PFSK-1 (cell line): ENCODE results near the gene EYA3.

ENCODE experiments used
- FOXP2 ChIP-seq: optimal IDR thresholded peaks from 2 replicates; pipeline ENCODE3; 2011; ENCODE audit warnings: borderline replicate concordance, control low read depth, inconsistent platforms; ENCODE audit not compliant: insufficient read depth; ENCODE audit errors: extremely low read length, extremely low read depth
- POLR2AphosphoS5 ChIP-seq: IDR thresholded peaks from 2 replicates; pipeline ENCODE4 v1.6.1; 2012; ENCODE audit warnings: low read depth, mild to moderate bottlenecking, control low read depth, low read length, moderate library complexity
- SIN3A ChIP-seq: IDR thresholded peaks from 2 replicates; pipeline ENCODE4 v1.6.1; 2012; ENCODE audit warnings: mild to moderate bottlenecking, low read length, moderate library complexity, borderline replicate concordance; ENCODE audit not compliant: insufficient read depth
- TAF1 ChIP-seq: IDR thresholded peaks from 2 replicates; pipeline ENCODE4 v1.6.1; 2012; ENCODE audit warnings: low read length, control low read depth, borderline replicate concordance; ENCODE audit not compliant: insufficient read depth
- TF ChIP-seq, protein P1 (sequence below), 2 experiments: IDR thresholded peaks; 2 replicates each; pipeline versions ENCODE4 v1.6.1 to v1.8.0; 2011 to 2012; ENCODE audit warnings: low read depth in 2 of 2, low read length in 2 of 2, control low read depth in 1 of 2, inconsistent platforms in 1 of 2, mild to moderate bottlenecking in 1 of 2, moderate library complexity in 1 of 2; ENCODE audit not compliant: insufficient read depth in 1 of 2

Gene EYA3

DNA sequence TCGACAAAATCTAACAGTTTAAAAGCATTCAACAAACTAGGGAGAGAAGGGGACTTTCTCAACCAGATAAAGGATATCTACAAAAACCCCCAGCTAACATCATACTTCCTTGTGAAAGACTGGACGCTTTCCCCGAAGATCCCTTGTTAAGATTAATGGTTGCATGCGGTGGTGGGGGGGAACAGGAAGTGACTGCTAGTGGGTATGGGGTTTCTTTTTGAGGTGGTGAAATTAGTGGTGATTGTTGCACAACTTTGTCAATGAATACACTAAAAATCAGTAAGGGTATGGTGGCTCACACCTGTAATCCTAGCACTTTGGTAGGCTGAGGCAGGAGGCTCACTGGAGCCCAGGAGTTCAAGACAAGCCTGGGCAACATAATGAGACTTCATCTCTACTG, 26.9 kb upstream of the EYA3 start:
- TF ChIP-seq POLR2AphosphoS5 (no peak), TAF1 (no peak), SIN3A (no peak), FOXP2 (no peak)
- TF ChIP-seq, protein P1, sequence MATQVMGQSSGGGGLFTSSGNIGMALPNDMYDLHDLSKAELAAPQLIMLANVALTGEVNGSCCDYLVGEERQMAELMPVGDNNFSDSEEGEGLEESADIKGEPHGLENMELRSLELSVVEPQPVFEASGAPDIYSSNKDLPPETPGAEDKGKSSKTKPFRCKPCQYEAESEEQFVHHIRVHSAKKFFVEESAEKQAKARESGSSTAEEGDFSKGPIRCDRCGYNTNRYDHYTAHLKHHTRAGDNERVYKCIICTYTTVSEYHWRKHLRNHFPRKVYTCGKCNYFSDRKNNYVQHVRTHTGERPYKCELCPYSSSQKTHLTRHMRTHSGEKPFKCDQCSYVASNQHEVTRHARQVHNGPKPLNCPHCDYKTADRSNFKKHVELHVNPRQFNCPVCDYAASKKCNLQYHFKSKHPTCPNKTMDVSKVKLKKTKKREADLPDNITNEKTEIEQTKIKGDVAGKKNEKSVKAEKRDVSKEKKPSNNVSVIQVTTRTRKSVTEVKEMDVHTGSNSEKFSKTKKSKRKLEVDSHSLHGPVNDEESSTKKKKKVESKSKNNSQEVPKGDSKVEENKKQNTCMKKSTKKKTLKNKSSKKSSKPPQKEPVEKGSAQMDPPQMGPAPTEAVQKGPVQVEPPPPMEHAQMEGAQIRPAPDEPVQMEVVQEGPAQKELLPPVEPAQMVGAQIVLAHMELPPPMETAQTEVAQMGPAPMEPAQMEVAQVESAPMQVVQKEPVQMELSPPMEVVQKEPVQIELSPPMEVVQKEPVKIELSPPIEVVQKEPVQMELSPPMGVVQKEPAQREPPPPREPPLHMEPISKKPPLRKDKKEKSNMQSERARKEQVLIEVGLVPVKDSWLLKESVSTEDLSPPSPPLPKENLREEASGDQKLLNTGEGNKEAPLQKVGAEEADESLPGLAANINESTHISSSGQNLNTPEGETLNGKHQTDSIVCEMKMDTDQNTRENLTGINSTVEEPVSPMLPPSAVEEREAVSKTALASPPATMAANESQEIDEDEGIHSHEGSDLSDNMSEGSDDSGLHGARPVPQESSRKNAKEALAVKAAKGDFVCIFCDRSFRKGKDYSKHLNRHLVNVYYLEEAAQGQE (IDR thresholded peaks at IDR 0.05; ENCODE audit: insufficient read depth in 1 of 2, low read depth in 2 of 2, low read length in 2 of 2) = no peak

DNA sequence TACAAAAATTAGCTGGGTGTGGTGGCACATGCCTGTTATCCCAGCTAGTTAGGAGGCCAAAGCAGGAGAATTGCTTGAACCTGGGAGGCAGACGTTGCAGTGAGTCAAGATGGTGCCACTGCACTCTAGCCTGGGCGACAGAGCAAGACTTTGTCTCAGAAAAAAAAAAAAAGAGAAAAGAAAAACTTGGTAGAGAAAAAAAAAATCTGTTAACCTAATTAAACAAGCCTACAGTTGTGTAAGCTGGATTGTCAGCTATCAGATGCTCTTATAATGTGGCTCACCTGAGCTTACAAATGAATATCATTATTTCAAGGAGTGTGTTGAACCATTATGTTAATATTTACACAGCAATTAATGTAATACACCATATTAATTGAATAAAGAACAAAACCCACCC, 26.4 kb upstream of the EYA3 start:
- TF ChIP-seq TAF1 (no peak), POLR2AphosphoS5 (no peak), FOXP2 (no peak), SIN3A (no peak)
- TF ChIP-seq, protein P1 (IDR thresholded peaks at IDR 0.05; ENCODE audit: insufficient read depth in 1 of 2, low read depth in 2 of 2, low read length in 2 of 2) = no peak

DNA sequence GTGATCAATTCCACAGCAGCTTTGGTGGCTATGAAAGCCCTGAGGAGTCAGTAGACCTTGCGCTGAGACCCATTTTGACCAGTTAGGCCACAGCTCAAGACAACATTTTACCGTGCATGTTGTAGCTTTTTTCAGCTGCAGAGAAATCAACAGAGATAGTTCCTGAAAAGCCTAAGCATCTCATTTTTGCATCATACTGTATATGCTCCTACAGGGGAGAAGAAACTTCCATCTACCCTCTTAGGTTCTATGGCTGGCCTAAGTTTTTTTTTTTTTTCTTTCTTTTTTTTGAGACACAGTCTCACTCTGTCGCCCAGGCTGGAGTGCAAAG, 24.8 kb upstream of the EYA3 start:
- TF ChIP-seq TAF1 = no peak
- TF ChIP-seq FOXP2 = no peak
- no peak for TF ChIP-seq SIN3A
- no peak for TF ChIP-seq POLR2AphosphoS5
- TF ChIP-seq, protein P1 (IDR thresholded peaks at IDR 0.05; ENCODE audit: insufficient read depth in 1 of 2, low read depth in 2 of 2, low read length in 2 of 2) = no peak

DNA sequence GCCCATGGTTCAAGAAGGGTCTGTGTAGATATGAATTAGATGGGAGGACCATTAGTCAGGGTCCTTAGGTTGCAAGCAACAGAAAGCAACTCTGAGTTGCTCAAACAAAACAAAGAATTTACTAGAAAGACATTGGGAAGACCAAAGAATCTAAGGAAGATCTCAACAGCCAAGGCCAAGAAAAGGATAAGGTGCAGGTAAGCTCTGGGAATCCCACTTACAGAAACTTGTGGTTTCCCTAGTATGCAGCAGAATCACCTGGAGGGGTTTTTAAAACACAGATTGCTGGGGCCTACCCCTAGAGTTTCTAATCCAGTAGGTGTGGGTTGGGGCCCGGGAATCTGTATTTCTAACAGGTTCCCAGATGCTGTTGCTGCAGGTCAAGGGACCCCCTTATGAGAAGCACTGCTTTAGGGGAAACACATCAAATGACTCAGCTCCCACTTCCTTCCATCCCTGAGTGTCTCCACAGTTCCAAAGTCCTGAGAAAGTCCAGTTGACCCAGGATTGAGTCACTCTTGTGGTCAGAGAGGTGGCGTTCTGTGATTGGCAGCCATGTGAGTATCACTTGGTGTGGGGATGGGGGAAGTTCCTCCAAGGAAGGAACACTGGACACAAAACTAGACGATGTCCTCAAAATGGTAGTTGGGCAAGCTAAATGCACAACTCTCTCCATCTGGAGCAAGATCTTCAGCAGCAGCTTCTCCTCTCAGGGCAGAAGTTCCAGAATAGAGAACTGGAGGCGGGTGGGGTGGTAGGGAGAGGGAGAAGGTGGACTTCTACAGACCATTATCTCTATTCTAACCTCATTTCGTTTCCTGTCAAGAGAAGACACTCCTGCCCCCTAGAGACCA, 24.2 kb upstream of the EYA3 start:
- no peak for TF ChIP-seq SIN3A
- TF ChIP-seq, protein P1 (IDR thresholded peaks at IDR 0.05; ENCODE audit: insufficient read depth in 1 of 2, low read depth in 2 of 2, low read length in 2 of 2) = no peak
- no peak for TF ChIP-seq POLR2AphosphoS5
- no peak for TF ChIP-seq FOXP2
- TF ChIP-seq TAF1 = no peak
